PC-9 (cell line): ENCODE data around the gene MED27.

Source experiments
- CTCF ChIP-seq: fragments of 200-600 bp; sonication (generic); conservative IDR thresholded peaks from 2 replicates; pipeline ENCODE4 v1.6.1; 2017; ENCODE audit warnings: mixed run types, antibody characterized with exemption, mild to moderate bottlenecking, moderate library complexity
- EZH2 ChIP-seq: fragments of 200-600 bp; sonication (generic); IDR thresholded peaks from 2 replicates; pipeline ENCODE4 v1.8.0; 2017; ENCODE audit warnings: antibody characterized with exemption, low read depth

GRCh38 chr9:132108728-132109127, 29.1 kb upstream of the MED27 start:
- TF ChIP-seq EZH2 (no peak), CTCF (no peak)
